LNCAP (cell line): ENCODE results near the gene IFT81.

Experiments used
- TF ChIP-seq, protein P1 (sequence below): fragments of 450-650 bp; IDR thresholded peaks from 2 replicates; pipeline ENCODE4 v1.5.1; 2017; ENCODE audit warnings: mild to moderate bottlenecking

Gene IFT81

DNA sequence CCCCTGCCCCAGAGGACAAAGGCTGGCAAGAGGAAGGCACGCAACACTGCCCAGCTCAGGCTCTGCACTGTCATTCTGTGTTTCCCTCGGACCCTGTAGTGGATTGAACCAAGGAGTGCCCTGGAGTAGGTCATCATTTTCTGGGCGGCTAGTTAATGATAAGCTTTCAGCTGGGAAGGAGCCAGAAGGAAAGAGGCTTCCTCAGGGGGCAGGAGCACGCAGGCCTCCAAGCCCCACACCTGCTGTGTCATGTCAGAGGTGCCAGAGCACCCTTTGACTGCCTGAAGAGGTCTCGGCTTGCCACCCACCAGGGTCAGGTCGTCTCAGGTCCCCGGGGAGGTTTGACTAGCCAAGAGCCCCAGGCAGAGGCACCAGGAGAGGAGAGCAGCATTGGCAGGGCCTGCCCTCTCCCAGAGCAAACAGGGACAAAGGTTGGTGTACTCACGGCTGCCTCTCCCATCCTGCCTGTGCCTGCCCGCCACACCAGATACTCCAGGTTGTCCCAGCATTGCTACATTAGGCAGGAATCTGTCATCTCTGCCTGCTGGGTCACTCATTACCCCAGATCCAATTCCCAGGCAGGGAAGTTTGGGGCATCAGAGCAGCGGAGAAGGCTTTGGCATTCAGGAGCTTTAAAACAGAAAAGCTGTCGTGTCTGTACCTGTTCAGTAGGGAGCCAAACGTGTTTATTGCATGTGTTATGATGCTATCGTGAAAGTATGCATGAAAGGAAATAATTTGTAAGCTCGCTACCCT is 123.4 kb downstream of the IFT81 start:
- TF ChIP-seq, protein P1, sequence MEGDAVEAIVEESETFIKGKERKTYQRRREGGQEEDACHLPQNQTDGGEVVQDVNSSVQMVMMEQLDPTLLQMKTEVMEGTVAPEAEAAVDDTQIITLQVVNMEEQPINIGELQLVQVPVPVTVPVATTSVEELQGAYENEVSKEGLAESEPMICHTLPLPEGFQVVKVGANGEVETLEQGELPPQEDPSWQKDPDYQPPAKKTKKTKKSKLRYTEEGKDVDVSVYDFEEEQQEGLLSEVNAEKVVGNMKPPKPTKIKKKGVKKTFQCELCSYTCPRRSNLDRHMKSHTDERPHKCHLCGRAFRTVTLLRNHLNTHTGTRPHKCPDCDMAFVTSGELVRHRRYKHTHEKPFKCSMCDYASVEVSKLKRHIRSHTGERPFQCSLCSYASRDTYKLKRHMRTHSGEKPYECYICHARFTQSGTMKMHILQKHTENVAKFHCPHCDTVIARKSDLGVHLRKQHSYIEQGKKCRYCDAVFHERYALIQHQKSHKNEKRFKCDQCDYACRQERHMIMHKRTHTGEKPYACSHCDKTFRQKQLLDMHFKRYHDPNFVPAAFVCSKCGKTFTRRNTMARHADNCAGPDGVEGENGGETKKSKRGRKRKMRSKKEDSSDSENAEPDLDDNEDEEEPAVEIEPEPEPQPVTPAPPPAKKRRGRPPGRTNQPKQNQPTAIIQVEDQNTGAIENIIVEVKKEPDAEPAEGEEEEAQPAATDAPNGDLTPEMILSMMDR = no peak

DNA sequence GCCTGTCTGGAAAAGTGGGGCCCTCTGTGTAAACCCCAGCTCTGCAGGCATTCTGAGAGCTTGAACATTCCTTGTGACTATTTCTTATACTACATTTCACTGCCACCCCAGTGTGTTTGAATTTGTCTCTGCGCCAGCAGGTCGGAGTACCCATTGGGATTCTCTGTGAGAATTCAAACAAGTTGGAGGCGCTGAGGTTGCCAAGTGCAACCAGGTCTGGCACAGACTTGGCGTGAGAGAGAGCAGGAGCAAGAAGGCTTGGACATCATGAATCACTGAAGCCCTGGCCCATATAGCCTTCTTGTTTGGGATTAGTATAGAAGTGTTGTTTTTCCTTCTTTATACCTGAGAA is 123.9 kb downstream of the IFT81 start:
- TF ChIP-seq, protein P1 = no peak

DNA sequence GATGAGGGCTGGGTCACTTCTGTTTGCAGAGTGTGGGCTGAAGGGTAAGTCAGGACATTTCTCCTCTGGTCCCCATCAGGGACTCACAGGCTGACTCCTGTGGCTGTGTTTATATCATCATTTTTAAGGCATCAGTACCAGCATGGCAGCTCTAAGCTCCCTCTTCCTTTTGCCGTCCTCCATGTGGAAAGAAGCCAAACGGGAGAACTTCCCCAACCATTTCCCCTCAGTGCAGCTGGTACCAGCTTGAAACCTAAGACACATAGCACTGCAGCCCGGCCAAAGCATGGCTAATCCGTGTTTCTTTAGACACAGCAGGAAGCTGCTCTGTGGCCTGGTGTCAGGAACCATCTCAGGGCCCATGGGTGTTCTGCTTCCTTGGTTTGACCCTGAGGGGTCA is 124.9 kb downstream of the IFT81 start:
- TF ChIP-seq, protein P1 = no peak

DNA sequence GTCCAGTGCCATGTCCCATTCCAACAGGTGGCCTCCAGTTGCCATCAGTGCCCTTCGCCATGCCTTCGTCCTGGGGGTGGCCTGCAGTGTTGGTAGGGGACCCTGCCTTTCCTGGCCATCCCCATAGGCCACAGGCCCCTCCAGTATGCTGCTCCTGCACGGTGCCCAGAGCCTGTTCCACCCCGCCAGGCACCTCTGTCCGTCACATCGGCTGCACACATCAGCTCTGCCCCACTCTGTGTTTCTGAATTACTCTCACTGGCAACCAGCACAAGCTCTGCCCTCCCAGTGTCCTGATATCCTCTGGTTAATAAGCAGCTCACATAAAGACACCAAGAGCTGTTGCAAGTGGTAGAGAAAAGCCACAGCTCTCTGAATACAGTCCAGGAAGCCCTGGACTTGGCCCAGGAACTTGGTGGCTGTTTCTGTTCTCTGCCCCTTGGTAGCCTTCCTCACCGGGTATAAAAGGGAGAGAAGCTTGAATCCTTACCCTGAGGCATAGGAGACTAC is 125.6 kb downstream of the IFT81 start:
- TF ChIP-seq, protein P1 = no peak

DNA sequence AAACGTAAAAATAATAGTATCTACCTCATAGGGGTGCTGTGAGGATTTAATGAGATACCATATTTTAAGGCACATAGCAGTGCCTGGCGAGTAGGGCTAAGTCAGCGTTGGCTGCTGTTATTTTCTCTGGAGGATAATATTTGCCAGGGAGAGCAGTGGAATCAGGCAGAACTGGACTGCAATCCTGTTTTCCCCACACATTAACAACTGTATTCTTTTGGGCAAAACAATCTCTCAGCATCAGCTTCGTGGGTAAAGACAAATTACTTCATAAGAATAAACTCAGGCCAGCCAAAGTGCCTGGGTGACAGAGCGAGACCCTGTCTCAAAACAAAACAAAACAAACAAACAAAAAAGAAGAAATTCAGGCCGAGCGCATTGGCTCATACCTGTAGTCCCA is 127.2 kb downstream of the IFT81 start:
- TF ChIP-seq, protein P1 = no peak

DNA sequence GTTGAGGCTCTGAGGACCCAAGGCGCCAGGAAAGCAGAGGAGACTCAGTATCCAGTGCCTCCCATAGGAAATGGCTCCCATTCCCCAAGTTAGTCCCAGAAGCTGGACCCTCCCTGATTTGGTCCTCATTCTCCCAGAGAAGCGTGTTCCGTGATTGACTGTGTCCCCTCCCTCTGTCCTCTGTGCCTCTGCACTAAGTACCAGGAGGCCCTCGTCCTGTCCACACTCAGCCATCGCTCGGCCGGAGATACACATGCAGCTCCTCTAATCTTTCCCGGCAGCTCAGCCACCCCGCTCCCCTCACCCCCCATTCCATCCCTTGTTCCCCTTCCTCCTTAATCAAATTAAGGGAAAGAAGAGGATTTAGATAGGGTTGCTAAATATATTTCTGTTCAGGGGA is 128.6 kb downstream of the IFT81 start:
- TF ChIP-seq, protein P1 = no peak

DNA sequence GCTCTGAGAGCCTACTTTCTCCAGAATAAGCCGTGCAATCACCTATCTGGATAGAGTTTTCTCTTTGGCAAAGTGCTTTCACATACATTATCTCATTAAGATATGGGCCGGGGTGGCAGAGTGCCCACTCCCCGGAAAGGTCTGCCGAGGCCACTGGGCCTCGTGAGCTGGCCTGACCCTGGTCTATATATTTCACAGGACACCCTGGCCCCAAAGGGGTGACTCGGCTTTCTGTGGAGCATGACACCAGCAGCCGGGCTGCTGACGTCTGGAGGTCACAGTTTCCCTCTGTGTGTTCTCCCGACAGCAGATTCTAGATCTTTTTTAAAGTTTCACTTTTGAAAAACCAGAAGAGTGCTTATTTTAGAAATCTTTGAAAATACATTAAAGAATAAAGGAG is 129.0 kb downstream of the IFT81 start:
- TF ChIP-seq, protein P1 = no peak
